VCaP (cell line): ENCODE results near the gene ELAPOR1.
A peak's percentile ranks its signal among the peaks of the same experiment; 100 is the strongest.

Experiments used
- H3K27ac ChIP-seq: fragments of 450-650 bp; 2 replicates; pipeline ENCODE4 v1.5.1; 2017
- TF ChIP-seq, protein P1 (sequence below): fragments of 450-650 bp; conservative IDR thresholded peaks from 2 replicates; pipeline ENCODE4 v1.5.1; 2017; ENCODE audit warnings: mild to moderate bottlenecking, moderate library complexity

ELAPOR1 gene

DNA sequence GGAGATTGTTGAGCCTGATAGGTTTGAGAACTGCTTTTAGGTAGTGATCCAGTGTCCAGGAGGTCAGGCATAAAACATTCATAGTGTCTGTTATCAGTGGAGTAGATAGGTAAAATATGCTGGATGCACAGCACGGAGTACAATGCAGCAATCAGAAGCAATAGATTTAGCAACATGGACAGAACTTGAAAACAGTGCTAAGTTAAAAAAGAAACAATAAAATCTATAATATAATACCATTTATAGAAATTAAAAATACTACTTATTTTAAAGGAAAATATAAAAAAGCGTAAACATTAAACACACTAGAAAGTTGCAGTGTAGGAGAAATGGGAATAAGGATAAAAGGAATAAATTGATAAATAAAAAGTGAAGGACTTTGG lies 34.7 kb upstream of the ELAPOR1 start:
- TF ChIP-seq, protein P1, sequence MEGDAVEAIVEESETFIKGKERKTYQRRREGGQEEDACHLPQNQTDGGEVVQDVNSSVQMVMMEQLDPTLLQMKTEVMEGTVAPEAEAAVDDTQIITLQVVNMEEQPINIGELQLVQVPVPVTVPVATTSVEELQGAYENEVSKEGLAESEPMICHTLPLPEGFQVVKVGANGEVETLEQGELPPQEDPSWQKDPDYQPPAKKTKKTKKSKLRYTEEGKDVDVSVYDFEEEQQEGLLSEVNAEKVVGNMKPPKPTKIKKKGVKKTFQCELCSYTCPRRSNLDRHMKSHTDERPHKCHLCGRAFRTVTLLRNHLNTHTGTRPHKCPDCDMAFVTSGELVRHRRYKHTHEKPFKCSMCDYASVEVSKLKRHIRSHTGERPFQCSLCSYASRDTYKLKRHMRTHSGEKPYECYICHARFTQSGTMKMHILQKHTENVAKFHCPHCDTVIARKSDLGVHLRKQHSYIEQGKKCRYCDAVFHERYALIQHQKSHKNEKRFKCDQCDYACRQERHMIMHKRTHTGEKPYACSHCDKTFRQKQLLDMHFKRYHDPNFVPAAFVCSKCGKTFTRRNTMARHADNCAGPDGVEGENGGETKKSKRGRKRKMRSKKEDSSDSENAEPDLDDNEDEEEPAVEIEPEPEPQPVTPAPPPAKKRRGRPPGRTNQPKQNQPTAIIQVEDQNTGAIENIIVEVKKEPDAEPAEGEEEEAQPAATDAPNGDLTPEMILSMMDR = no peak
- peak overlapping the region; percentile 41; the same call in 1 of the 2 replicates for H3K27ac ChIP-seq

DNA sequence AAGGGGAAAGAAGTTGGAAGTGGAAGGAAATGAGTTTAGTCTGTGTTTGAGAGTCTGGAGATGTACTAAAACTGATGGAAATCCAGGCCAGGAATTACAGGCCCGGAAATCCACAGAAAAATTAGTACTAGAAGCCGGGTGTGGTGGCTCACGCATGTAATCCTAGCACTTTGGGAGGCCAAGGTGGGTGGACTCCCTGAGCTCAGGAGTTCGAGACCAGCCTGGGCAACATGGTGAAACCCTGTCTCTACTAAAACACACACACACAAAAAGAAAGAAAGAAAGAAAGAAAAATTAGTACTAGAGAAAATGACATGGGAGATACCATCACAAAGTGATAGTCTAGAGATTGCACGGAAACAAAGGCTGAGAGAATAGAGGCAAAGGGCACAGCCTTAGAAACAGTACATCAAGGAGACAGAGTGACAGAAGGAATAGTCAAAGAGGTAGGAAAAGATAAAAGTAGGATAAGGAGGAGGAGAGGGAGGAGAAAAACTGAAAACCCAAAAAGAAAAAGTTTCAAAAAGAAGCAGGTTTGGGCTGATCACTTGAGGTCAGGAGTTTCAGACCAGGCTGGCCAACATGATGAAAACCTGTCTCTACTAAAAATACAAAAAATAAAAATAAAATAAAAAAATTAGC lies 33.4 kb upstream of the ELAPOR1 start:
- peak overlapping the region; percentile 41 for H3K27ac ChIP-seq
- TF ChIP-seq, protein P1 = no peak

DNA sequence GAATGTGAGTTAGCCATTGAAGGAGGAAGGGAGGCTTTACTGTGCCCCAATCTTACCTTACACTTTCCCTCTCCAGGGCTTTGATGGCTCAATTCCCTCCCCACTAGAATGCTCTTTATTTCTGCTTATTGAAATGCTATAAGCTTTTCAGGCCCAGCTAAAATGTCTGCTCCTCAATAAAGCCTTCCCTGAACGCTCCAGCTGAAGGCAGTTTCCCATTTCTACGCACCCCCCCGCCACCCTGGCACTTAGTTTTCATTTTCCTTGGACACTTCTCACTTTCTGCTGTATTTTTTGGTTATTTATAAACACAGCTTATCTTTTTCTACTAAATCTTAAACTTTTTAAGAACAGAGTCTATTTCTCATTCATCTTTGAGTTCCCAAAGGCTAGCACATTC lies 30.4 kb upstream of the ELAPOR1 start:
- TF ChIP-seq, protein P1 = no peak
- no peak overlapping the region for H3K27ac ChIP-seq

DNA sequence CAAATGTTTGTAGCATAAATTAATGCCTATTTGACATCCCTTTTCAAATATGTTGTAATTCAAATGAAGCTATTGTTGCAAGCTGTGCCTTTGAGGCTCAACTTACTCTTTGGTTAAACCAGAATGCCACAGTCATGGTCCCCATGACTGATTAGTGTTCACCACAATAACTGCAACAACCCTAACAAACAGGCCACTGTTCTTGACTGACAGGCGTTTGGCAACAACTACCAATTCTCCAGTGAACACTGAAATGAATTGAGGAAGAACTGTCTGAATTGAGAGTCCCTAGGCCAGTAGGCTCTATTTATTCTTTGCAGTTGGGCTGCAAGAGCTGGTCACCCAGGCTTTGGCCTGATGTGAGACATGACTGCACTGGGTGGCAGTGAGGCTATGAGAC lies 30.0 kb upstream of the ELAPOR1 start:
- H3K27ac ChIP-seq = no peak overlapping the region
- TF ChIP-seq, protein P1 = no peak

DNA sequence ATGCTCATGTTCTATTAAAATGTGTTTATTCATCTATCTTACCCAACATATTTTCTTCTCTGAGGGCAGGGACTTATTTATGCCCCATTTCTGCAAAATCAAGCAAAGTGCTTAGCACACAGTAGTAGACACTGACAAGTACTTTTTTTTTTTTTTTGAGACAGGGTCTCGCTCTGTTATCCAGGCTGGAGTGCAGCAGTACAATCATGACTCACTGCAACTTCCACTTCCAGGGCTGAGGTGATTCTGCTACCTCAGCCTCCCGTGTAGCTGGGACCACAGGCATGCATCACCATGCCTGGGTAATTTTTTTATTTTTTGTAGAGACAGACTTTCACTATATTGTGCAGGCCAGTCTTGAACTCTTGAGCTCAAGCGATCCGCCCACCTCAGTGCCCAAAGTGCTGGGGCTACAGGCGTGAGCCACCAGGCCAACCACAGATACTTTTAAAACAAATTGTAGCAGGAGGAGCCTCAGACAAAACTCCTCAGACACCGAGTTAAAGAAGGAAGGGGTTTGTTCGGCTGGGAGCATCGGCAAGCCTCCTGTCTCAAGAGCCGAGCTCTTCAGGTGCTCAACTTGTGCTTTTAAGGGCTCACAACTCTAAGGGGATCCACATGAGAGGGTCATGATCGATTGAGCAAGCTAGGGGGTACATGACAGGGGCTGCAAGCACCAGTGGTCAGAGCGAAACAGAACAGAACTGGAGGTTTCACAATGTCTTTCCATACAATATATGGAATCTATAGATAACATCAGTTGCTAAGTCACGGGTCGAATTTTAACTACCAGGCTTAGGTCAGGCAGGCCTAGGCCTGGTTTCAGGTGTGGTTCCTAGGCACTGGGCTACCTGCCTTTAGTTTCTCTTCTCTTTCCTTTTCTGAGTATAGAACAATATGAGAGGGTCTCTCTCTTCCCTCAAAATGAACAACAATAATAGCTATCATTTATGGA lies 29.1 kb upstream of the ELAPOR1 start:
- no peak overlapping the region for H3K27ac ChIP-seq
- TF ChIP-seq, protein P1 = no peak

DNA sequence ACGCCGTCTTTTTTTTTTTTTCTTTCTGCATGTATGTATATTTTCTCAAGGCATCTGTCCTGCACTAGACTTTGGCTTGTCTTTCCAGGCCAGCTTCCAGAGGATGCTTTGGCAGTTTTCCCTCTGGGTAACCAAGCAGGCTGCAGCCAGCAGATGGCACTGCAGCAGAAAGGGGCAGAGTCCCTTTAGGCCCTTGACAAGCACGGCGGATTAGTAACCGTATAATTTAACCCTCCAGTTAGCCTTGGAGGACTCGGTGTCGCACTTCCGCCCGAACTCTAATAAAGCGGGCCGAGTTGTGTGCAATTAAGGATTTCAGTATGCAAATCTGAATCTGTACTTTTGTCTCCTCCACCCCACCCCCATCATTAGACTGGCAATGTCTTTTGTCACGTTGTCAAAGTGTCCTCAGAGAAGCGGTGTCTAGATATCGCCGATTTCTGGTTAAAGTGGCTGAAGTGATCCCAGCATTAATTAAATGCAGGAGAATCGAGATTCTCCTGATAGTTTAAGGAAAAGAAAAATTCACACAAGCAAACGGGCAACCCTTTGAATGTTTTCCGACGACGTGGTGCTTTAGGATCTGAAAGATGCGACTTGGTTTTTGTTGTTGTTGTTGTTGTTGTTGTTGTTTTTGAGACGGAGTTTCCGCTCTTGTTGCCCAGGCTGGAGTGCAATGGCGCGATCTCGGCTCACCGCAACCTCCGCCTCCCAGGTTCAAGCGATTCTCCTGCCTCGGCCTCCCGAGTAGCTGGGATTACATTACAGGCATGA lies 24.5 kb upstream of the ELAPOR1 start:
- TF ChIP-seq, protein P1 = peak; percentile 72
- peak overlapping the region; percentile 85 for H3K27ac ChIP-seq
